Ectodermal cell (in vitro differentiated cells): Measurements from ENCODE around the gene KBTBD4.
"Not testable (repeated sequence)": the region's sequence is repeated elsewhere in the genome, so short reads cannot be mapped to it uniquely, and the experiment has no call there.

Source experiments
- H3K27ac ChIP-seq: 2 replicates; pipeline ENCODE4 v1.7.0; 2013; ENCODE audit warnings: mild to moderate bottlenecking, low read depth, low read length; ENCODE audit not compliant: insufficient read depth, poor library complexity, severe bottlenecking
- H3K27me3 ChIP-seq: 2 replicates; pipeline ENCODE4 v1.7.0; 2013; ENCODE audit warnings: mild to moderate bottlenecking, low read length; ENCODE audit not compliant: insufficient read depth, control insufficient read depth, poor library complexity, severe bottlenecking
- H3K36me3 ChIP-seq: one replicate; pipeline ENCODE4 v1.7.0; 2013; ENCODE audit warnings: low read length; ENCODE audit not compliant: control insufficient read depth, insufficient read depth
- H3K4me1 ChIP-seq: one replicate; pipeline ENCODE4 v1.7.0; 2013; ENCODE audit warnings: low read length; ENCODE audit not compliant: control insufficient read depth, insufficient read depth
- H3K4me3 ChIP-seq: 2 replicates; pipeline ENCODE4 v1.7.0; 2013; ENCODE audit warnings: low read depth, low read length, control low read depth; ENCODE audit not compliant: insufficient read depth
- H3K9me3 ChIP-seq: 2 replicates; pipeline ENCODE4 v1.7.0; 2013; ENCODE audit warnings: mild to moderate bottlenecking, low read length, moderate library complexity; ENCODE audit not compliant: control insufficient read depth
- whole genome bisulfite sequencing, 2 experiments: methylation state at CpG; one replicate each; pipeline ENCODE4 v1.1.7; 2013; ENCODE audit warnings: missing lambda C conversion rate in 2 of 2; 5-methylcytosine and 5-hydroxymethylcytosine counted together

Gene KBTBD4

DNA sequence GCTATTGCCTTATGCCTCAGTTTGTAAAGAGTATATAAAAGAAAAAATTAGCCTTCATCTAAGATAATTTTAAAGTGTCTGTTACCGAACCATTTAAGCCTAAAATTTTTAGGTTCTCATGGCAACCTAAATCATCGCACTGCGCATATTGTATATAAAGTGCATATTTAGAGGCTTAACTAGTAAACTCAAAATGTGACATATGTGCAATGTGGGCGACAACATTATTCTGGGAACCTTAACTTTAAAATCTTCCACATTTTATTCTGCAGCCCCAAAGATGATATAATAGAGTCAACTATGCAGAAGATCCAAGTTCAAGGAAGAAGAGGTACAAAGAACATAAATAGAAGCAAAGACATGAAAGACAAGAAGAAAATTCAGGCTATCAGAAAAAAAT lies 48.8 kb downstream of the KBTBD4 start:
- peaks cover 9% of the 10 kb centered on the region for H3K4me1 ChIP-seq
- peaks cover 4% of the 10 kb centered on the region for H3K36me3 ChIP-seq
- H3K4me3 ChIP-seq, result no peak overlapping the region
- no peaks in the 10 kb centered on the region for H3K9me3 ChIP-seq
- WGBS, 2 experiments, result 100% methylated on average over 3 to 4 of the region's 4 CpGs
- H3K27me3 ChIP-seq, result no peaks in the 10 kb centered on the region
- H3K27ac ChIP-seq, result no peak overlapping the region

DNA sequence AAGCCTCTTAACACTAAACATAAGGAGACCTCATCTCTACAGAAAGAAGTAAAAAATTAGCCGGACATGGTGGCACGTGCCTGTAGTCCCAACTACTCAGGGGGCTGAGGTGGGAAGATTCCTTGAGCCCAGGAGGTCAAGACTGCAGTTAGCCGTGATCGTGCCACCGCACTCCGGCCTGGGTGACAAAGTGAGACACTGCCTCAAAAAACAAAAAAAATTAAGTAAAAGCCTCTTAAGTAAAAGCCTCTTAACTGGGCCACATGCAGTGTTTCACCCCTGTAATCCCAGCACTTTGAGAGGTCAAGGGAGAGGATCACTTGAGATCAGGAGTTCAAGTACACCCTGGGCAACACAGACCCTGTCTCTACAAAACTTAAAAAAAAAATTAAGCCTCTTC lies 51.6 kb downstream of the KBTBD4 start:
- Histone ChIP-seq H3K27me3 (no peaks in the 10 kb centered on the region), H3K4me3 (no peak overlapping the region), H3K9me3 (no peaks in the 10 kb centered on the region), H3K4me1 (peaks cover 17% of the 10 kb centered on the region), H3K27ac (no peak overlapping the region), H3K36me3 (peaks cover 4% of the 10 kb centered on the region)
- WGBS, 2 experiments, result 74 to 90% methylated on average over 6 of the region's 6 CpGs

DNA sequence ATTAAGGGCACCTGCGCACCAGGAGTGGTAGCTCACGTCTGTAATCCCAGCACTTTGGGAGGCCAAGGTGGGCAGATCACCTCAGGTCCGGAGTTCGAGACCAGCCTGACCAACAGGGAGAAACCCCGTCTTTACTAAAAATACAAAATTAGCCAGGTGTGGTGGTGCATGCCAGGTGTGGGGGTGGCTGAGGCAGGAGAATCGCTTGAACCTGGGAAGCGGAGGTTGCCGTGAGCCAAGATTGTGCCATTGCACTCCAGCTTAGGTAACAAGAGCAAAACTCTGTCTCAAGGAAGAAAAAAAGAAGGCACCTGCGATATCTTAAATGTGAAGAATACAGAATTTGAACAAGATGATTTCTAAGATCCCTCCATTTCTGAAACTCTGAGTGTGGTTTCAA lies 52.7 kb downstream of the KBTBD4 start:
- 89 to 95% methylated on average over 9 of the region's 9 CpGs for WGBS, 2 experiments
- not testable (repeated sequence) for H3K9me3 ChIP-seq, H3K36me3 ChIP-seq, H3K4me3 ChIP-seq, H3K27ac ChIP-seq, H3K27me3 ChIP-seq
- H3K4me1 ChIP-seq, result peaks cover 17% of the 10 kb centered on the region

DNA sequence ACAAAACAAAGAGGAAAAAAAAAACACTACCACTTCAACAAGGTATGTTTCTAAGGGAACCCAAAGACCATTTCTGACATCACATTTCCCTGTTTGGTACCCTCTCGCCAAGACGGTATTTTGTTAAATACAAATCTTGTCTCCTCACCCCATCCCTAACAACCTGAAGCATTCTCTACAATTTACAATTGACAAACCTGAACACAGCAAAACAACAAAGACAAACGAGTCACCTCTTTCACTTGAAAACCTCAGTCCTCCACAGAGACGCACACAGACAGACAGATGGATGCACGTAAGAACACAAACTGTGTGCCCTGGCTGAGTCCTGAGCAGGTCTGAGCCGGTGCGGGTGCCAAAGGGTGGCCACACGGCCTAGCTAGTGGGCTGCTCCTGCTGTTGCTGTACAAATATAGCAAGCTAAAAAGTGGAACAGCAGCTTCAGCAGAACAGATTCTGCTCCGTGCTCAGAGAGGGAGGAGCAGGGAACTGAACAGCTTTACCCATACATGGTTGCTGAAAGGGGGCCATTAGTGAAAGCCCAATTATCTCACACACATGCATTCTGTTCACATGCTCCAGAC lies 54.4 kb downstream of the KBTBD4 start:
- peak overlapping the region; percentile 70 for H3K27ac ChIP-seq
- 61 to 69% methylated on average over 9 of the region's 9 CpGs for WGBS, 2 experiments
- peaks cover 17% of the 10 kb centered on the region for H3K4me1 ChIP-seq
- no peaks in the 10 kb centered on the region for H3K27me3 ChIP-seq
- peaks cover 4% of the 10 kb centered on the region for H3K36me3 ChIP-seq
- no peak overlapping the region for H3K4me3 ChIP-seq
- no peaks in the 10 kb centered on the region for H3K9me3 ChIP-seq

DNA sequence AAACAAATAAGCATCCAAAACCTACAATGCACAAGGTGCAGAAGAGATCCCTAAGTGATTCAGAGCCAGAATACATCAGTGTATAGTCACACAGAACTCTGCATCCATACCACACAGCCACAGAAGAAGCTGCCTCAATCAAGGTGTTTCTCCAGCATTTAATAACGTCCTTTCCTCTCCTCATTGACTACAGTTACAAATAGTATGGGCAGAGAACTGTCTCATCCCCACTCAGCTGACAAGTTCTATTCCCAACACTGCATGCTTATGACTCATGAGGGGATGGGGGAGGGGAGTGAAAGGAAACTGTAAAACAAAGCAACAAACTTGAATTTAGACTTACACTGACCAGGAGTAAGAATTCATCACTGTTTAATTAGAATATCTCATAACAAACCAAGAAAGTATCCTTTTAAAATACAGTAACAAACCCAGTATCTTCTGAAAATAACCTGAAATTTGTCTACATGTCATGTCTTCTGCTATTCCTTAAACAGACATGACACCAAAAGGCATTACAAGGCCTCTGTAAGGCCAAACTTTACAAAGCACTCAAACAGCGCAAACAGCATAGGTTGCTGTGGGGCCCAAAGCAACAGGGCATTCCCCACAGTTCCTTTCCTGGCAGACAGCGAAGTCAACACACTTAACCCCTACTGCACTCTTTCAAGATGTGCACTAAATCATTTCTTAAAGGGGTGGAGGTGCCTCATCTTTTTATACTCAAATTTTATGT lies 55.1 kb downstream of the KBTBD4 start:
- no peak overlapping the region for H3K4me3 ChIP-seq
- 42 to 45% methylated on average over 3 of the region's 3 CpGs for WGBS, 2 experiments
- H3K36me3 ChIP-seq, result no peaks in the 10 kb centered on the region
- no peaks in the 10 kb centered on the region for H3K27me3 ChIP-seq
- H3K27ac ChIP-seq, result no peak overlapping the region
- no peaks in the 10 kb centered on the region for H3K9me3 ChIP-seq
- H3K4me1 ChIP-seq, result peaks cover 17% of the 10 kb centered on the region
